Memory B cell (primary cell): ENCODE measurements around the gene UBE3D.

ENCODE experiments used
- ATAC-seq: fragments of 150-1000 bp; cut with Tn5 transposase; 2 replicates; pipeline ENCODE4 v1.10.0; 2021; ENCODE audit warnings: low read depth, mild to moderate bottlenecking, moderate library complexity
- DNase-seq, 2 donors: peaks; one replicate each; pipeline ENCODE4 v3.0.0; 2022; ENCODE audit warnings: low spot score in 2 of 2
- H3K27ac Mint-ChIP-seq: one replicate; pipeline ENCODE4 v1.8.0; 2022; ENCODE audit warnings: mild to moderate bottlenecking, moderate library complexity, mixed read lengths
- H3K27me3 Mint-ChIP-seq: one replicate; pipeline ENCODE4 v1.8.0; 2022; ENCODE audit warnings: mixed read lengths
- H3K36me3 Mint-ChIP-seq: one replicate; pipeline ENCODE4 v1.8.0; 2022; ENCODE audit warnings: mild to moderate bottlenecking, mixed read lengths
- H3K4me1 Mint-ChIP-seq: one replicate; pipeline ENCODE4 v1.8.0; 2022; ENCODE audit warnings: mixed read lengths
- H3K4me3 Mint-ChIP-seq: one replicate; pipeline ENCODE4 v1.8.0; 2022; ENCODE audit warnings: mild to moderate bottlenecking, moderate library complexity, mixed read lengths
- H3K9me3 Mint-ChIP-seq: one replicate; pipeline ENCODE4 v1.8.0; 2022; ENCODE audit warnings: mixed read lengths

The UBE3D gene

DNA sequence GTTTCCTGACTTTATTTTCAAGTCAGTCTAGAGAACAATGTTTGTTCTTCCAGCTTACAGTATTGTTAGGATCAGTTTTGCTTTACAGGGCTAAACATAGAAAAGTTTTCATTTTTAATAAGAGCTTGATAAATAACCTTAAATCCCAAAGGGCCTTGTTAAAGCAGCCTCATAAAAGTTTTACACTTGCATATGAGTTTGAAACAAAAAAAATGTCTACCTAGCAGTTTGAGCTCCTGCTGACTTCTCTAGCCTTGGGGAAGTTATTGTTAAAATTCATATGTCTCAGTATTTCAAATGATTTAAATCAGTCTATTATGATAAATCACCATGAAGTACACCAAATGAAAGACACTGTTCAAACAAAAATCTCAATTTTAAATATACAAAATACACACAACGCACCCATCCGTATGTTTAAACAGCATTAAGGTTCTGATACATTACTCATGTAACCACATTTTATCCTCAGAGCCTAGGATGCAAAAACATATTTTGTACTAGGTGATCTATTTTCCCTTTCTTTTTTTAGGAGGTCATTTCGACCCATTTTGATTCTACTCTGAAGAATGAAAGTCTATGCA, 87.2 kb downstream of the UBE3D start:
- ATAC-seq (no peak), DNase-seq (no peak)
- H3K36me3 Mint-ChIP-seq, result peaks cover 2% of the 10 kb centered on the region
- no peaks in the 10 kb centered on the region for H3K27me3 Mint-ChIP-seq
- H3K4me1 Mint-ChIP-seq, result no peaks in the 10 kb centered on the region
- H3K4me3 Mint-ChIP-seq, result no peak overlapping the region
- H3K27ac Mint-ChIP-seq, result no peak overlapping the region
- H3K9me3 Mint-ChIP-seq, result no peaks in the 10 kb centered on the region

DNA sequence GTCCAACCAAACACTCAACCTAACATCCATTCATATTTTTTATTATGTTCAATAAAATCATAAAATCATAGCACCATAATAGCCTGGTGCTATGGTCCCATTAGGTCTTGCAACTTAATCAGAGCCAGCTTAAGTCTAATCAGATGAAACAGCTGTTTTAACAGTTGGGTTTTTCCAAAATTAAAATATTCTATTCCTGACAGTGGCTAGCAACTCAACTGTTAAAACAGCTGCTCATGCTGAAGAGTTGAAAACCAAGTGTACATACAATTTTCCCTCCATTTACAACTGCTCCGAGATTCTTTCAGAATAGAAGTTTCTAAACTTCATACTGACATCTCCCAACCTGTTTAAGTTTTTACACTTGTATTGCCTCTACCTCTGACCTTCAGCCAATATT, 89.5 kb downstream of the UBE3D start:
- DNase-seq, result no peak
- ATAC-seq, result no peak
- H3K9me3 Mint-ChIP-seq, result peaks cover 1% of the 10 kb centered on the region
- H3K36me3 Mint-ChIP-seq, result peaks cover 3% of the 10 kb centered on the region
- H3K27ac Mint-ChIP-seq, result no peak overlapping the region
- no peaks in the 10 kb centered on the region for H3K27me3 Mint-ChIP-seq
- peaks cover 2% of the 10 kb centered on the region for H3K4me1 Mint-ChIP-seq
- H3K4me3 Mint-ChIP-seq, result no peak overlapping the region

DNA sequence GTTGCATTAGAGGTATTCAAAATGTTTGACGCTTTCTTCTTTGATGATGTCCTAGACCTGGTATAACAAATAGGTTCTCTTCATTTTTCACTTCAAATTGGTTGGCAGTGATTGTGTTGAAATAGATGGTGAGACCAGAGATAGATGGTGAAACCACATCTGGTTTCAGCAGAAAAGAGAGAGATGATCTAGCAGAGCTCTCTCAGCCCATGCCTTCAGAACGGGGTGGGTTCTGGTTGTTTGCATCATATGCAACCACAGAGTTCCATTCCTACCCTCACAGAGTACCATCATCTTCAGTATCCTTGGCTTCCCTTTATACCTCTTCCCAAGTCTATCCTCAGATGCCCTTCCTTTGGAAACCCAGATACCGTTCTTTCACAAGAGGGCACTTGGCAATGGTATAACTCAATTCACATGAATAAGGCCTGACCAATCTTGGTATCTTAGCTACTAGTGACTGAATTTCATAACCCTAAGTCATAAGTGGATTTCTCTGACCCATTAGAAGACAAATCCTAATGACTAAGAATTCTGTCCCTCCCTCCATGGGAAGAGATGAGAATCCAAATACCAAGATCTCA, 93.7 kb downstream of the UBE3D start:
- H3K27ac Mint-ChIP-seq, result no peak overlapping the region
- no peak overlapping the region for H3K4me3 Mint-ChIP-seq
- H3K27me3 Mint-ChIP-seq, result no peaks in the 10 kb centered on the region
- DNase-seq, result no peak
- peaks cover 5% of the 10 kb centered on the region for H3K4me1 Mint-ChIP-seq
- no peak for ATAC-seq
- H3K9me3 Mint-ChIP-seq, result peaks cover 4% of the 10 kb centered on the region
- peaks cover 8% of the 10 kb centered on the region for H3K36me3 Mint-ChIP-seq

DNA sequence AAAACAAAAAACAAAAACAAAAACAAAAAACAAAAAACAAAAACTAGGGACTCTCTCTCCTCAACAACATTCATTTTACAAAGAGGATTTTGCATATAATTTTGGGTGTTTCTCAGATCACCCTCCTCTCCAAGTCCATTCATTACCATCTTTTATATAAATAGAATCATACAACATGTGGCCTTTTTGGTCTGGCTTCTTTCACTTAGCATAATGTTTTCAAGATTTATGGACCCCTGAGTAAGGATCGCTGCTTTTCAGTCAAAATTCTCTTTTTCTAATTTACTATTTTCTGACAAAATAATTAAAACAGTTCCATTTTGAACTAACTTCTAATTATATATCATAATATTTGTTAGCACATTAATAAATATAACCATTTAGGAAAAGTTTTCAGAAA, 94.8 kb downstream of the UBE3D start:
- Mint-ChIP-seq H3K4me1 (peaks cover 5% of the 10 kb centered on the region), H3K27me3 (no peaks in the 10 kb centered on the region), H3K4me3 (no peak overlapping the region), H3K36me3 (peaks cover 11% of the 10 kb centered on the region), H3K9me3 (peaks cover 5% of the 10 kb centered on the region), H3K27ac (no peak overlapping the region)
- DNase-seq, result no peak
- ATAC-seq, result no peak

DNA sequence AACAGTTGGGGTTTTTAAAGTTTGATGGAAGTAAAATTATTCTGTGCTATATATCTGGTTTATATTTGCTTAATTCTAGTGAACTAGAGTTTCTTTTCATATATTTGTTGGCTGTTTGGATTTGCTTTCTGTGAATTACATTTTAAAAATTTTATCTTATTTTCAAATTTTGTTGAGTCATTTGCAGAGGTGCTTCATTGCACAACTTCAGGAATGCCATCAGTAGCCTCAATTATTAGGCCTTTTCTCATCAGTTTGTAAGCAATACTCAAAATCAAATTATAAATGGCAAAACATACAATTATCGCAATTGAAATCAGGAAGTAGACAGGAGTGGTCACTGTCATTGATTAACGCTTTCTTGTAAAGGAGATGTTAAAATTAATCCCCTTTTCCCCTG, 96.9 kb downstream of the UBE3D start:
- no peak for ATAC-seq
- H3K27ac Mint-ChIP-seq, result no peak overlapping the region
- peaks cover 13% of the 10 kb centered on the region for H3K36me3 Mint-ChIP-seq
- peaks cover 5% of the 10 kb centered on the region for H3K4me1 Mint-ChIP-seq
- peaks cover 5% of the 10 kb centered on the region for H3K9me3 Mint-ChIP-seq
- no peak overlapping the region for H3K4me3 Mint-ChIP-seq
- no peak for DNase-seq
- H3K27me3 Mint-ChIP-seq, result no peaks in the 10 kb centered on the region

DNA sequence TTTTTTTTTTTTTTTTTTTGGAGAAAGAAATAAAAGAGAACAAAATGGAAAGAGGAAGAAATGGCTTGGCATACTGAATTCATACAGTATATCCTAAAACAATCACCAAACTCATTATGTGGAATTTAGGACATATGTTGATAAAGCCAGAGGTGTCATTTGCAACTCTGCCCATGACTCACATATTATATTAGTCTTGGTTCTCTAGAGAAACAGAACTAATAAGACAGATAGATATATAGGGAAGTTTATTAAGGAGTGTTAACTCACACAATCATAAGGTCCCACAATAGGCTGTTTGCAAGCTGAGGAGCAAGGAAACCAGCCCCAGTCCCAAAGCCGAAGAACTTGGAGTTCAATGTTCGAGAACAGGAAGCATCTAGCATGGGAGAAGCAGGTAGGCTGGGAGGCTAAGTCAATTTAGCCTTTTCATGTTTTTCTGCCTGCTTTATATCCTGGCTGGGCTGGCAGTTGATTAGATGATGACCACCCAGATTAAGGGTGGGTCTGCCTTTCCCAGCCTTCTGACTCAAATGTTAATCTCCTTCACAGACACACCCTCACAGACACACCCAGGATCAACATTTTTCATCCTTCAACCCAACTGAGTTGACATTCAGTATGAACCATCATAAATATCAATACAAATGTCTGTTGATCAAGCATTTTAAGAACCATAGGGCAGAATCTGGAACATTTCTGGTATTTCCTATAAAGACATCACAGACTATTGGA, 102.3 kb downstream of the UBE3D start:
- ATAC-seq (no peak), DNase-seq (no peak)
- Mint-ChIP-seq H3K36me3 (peaks cover 13% of the 10 kb centered on the region), H3K27ac (no peak overlapping the region), H3K4me1 (peaks cover 3% of the 10 kb centered on the region), H3K27me3 (no peaks in the 10 kb centered on the region), H3K4me3 (no peak overlapping the region), H3K9me3 (peaks cover 4% of the 10 kb centered on the region)

DNA sequence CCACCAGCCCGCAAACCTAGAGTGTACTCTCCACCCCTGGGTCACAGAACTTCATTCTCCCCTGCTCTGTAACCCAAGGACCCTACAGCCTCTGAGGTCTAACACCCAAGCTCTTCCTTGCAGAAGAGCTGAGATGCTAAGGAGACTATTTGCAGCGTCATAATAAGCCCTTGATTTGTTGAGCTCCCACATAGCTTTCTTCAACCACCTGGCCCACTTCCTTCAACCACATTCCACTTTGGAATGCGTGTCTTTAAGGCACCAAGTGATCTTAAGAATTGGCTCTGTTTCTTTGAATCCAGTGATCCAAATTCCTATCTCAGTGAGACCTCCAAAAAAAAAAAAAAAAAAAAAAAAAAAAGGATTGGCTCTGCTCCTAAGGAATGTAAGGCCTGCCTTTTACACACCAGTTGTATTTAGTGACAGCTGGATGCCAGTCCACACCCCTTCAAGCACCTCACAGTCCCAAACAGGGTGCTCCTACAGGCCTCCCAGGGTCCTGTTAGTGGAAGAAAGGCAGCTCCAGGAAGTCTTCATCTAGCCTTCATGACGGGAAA, 106.2 kb downstream of the UBE3D start:
- no peak for DNase-seq
- Mint-ChIP-seq H3K27me3 (no peaks in the 10 kb centered on the region), H3K36me3 (peaks cover 13% of the 10 kb centered on the region), H3K27ac (peak overlapping the region; percentile 16), H3K4me1 (peaks cover 10% of the 10 kb centered on the region), H3K4me3 (no peak overlapping the region), H3K9me3 (no peaks in the 10 kb centered on the region)
- ATAC-seq, result no peak

DNA sequence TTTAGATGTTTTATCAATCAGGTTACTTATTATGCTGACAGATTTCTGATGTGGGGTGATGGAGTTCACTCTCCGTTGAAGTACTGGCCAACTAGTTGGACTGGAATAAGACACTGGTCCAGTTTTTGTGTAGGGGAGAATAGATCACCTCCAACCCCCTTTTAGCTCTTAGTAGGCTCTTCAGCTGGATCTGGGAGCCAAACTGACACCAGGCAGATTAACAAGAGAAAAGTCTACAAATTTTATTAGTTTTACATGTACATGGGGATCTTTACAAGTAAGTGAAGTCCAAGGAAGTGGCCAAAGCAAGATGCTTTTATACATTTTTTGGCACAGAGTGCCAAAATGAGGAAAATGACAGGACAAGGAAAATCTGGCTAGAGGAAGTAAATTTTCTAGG, 107.1 kb downstream of the UBE3D start:
- Mint-ChIP-seq H3K27me3 (no peaks in the 10 kb centered on the region), H3K36me3 (peaks cover 17% of the 10 kb centered on the region), H3K27ac (no peak overlapping the region), H3K4me1 (peaks cover 10% of the 10 kb centered on the region), H3K9me3 (no peaks in the 10 kb centered on the region), H3K4me3 (no peak overlapping the region)
- no peak for DNase-seq
- no peak for ATAC-seq

DNA sequence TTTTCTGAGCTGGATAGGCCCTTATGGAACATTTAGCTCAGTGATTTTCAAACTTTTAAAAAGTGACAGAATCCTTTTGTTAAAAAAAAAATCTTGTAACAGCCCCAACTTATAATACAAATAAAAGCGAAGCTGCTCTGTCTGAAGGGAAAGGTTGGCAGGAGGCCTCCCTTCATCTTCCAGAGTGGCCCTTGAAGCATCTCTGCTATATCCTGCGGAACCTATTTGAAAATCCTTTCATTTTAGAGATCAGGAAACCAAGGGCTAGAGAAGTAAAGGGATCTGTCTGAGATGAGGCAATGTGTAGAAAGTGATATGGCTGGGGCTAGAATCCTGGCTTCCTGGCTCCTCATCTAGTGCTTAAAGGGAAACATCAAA, 107.8 kb downstream of the UBE3D start:
- Mint-ChIP-seq H3K4me3 (no peak overlapping the region), H3K27me3 (no peaks in the 10 kb centered on the region), H3K36me3 (peaks cover 18% of the 10 kb centered on the region), H3K9me3 (no peaks in the 10 kb centered on the region), H3K27ac (no peak overlapping the region), H3K4me1 (peaks cover 10% of the 10 kb centered on the region)
- ATAC-seq (no peak), DNase-seq (no peak)

DNA sequence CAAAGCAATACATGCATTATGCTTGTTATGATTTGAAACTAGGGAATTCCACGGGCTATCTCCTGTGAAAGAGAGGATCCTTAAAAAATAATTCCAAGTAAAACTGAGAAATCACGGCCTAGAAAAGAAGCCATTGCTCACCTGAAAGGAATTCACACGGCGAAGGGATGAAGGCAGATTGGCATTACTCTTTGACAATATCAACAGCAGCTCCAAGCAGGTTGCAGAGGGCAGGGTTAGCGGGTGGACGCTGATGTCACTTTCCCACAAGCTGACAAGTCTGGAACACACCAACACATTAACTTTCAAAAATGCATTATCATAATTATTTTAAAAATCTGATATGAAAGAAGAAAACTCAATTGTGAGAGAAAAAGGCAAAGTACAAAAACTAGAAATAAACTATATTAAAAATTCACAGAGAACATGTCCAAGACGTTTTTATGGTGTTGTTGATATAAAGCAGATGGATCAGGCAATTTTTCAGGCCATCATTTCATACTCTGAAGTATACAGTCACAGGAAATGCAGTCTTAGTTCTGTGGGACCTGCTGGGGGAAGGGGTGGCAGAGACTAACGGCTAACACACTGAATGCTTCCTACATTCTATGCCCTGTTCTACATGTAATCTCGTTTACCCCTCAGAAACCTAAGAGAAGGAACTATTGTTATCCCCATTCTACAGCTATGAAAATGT, 108.3 kb downstream of the UBE3D start:
- peaks cover 10% of the 10 kb centered on the region for H3K4me1 Mint-ChIP-seq
- peaks cover 18% of the 10 kb centered on the region for H3K36me3 Mint-ChIP-seq
- H3K9me3 Mint-ChIP-seq, result no peaks in the 10 kb centered on the region
- H3K27ac Mint-ChIP-seq, result no peak overlapping the region
- no peak for DNase-seq
- ATAC-seq, result no peak
- no peaks in the 10 kb centered on the region for H3K27me3 Mint-ChIP-seq
- no peak overlapping the region for H3K4me3 Mint-ChIP-seq

DNA sequence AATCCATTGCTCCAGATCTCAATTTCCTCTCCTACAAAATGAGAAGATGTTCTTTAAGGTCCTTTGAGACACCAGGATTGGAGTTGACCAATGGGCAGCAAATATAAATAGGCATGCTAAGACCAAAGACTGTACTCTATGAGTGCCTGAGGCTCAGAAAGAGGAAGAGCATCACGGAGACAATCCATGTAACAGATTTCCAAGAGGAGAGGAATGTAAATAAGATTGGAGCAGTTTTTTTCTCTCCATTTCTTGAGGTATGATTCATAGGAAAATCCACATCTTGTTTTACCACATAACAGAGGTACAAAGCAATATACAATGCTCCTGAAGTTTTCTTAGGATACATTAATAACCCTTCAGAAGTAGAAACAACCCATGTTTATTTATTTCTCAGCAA, 109.8 kb downstream of the UBE3D start:
- no peaks in the 10 kb centered on the region for H3K27me3 Mint-ChIP-seq
- no peaks in the 10 kb centered on the region for H3K9me3 Mint-ChIP-seq
- peak overlapping the region; percentile 35 for H3K27ac Mint-ChIP-seq
- no peak overlapping the region for H3K4me3 Mint-ChIP-seq
- ATAC-seq (no peak), DNase-seq (no peak)
- H3K36me3 Mint-ChIP-seq, result peaks cover 18% of the 10 kb centered on the region
- peaks cover 10% of the 10 kb centered on the region for H3K4me1 Mint-ChIP-seq

DNA sequence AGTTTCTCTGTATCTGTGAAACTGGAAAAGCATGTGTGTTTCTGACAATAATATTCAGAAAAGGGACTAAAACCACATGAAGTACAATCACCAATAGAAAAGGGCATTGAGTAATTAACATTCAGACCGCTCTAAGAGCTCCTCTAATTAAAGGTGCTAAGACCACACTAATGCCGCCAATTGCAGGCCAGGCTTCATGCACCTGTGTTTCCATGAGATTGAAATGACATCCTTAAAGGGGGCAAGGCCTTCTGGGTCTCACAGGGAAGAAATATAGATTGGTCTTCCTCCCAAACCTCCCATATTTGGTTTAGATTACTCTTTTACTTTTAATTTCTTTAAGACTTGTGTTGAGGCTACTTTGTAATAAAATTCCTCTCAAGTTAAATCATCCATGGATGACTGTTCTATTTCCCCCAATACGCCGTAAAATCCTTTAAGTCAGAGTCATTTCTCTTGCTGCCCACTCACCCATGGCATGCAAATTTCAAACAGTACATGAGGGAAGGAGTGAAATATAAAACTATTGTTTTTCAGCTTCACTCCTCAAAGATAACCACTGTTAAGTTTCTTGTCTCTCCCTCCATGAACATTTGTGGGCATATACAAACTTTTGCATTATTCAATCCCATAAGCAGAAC, 110.6 kb downstream of the UBE3D start:
- Mint-ChIP-seq H3K27me3 (no peaks in the 10 kb centered on the region), H3K36me3 (peaks cover 23% of the 10 kb centered on the region), H3K4me3 (no peak overlapping the region), H3K4me1 (peaks cover 10% of the 10 kb centered on the region), H3K9me3 (peaks cover 4% of the 10 kb centered on the region), H3K27ac (peak overlapping the region; percentile 33)
- no peak for DNase-seq
- no peak for ATAC-seq

DNA sequence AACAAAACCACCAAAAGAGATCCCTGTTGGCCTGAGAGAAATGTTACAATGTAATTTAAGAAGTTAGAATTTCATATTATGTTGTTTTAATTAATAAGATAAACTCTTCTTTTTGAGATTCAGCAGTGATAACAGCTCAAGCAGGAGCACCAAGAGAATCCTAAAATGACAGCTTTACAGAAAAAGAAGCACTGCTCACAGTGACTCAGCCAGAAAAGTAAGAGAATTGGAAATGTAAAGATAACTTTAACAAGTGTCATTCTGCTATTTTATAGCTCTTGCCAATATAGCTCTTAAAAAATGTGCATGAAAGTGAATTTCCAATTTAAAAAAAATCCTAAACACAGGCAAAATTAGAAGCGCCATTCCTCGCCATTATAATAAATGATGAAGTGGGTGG, 111.3 kb downstream of the UBE3D start:
- Mint-ChIP-seq H3K27ac (no peak overlapping the region), H3K27me3 (no peaks in the 10 kb centered on the region), H3K4me1 (peaks cover 10% of the 10 kb centered on the region), H3K9me3 (peaks cover 7% of the 10 kb centered on the region), H3K4me3 (no peak overlapping the region), H3K36me3 (peaks cover 29% of the 10 kb centered on the region)
- no peak for ATAC-seq
- no peak for DNase-seq

DNA sequence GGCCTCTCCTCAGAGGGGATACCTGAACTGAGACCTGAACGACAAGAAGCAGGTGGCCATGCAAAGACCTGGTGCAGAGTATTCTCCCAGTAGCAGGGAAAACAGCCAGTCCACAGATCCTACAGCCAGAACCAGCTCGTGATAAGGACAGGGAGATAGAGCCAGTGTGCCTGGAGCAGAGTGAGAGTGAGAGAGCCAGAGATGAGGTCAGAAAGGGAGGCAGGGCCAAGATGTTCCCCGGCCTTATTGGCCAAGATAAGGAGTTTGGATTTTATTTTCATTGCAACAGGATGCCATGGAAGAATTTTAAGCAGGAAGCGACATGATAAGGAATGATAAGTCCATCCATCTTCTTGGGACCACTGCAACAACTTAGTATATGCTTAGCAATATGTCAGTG, 111.8 kb downstream of the UBE3D start:
- H3K36me3 Mint-ChIP-seq, result peaks cover 31% of the 10 kb centered on the region
- no peak overlapping the region for H3K4me3 Mint-ChIP-seq
- H3K4me1 Mint-ChIP-seq, result peaks cover 10% of the 10 kb centered on the region
- H3K9me3 Mint-ChIP-seq, result peaks cover 9% of the 10 kb centered on the region
- no peak overlapping the region for H3K27ac Mint-ChIP-seq
- H3K27me3 Mint-ChIP-seq, result no peaks in the 10 kb centered on the region
- DNase-seq (no peak), ATAC-seq (no peak)
